Neural cell (in vitro differentiated cells): ENCODE results near the gene DNAH10. TPM values are rescaled to one million over a fixed set of nuclear protein-coding genes. Genes with fewer than 3 reads are reported as not detected.

Experiments used
- H2AFZ ChIP-seq: fragments of 200-600, 300-800 bp; sonication (generic), shearing (Covaris generic); 2 replicates; pipeline ENCODE4 v1.6.0; 2014; ENCODE audit warnings: low read depth, mild to moderate bottlenecking, antibody characterized with exemption, low read length, moderate library complexity
- H3F3A ChIP-seq: fragments of 200-600 bp; shearing (Covaris generic); 2 replicates; pipeline ENCODE4 v1.6.1; 2016; ENCODE audit warnings: mild to moderate bottlenecking, moderate library complexity, mixed read lengths, antibody characterized with exemption, low read length; ENCODE audit not compliant: insufficient read depth, poor library complexity, severe bottlenecking
- H3K27ac ChIP-seq: fragments of 200-600, 300-800 bp; sonication (generic), shearing (Covaris generic); 2 replicates; pipeline ENCODE4 v1.5.1; 2014; ENCODE audit warnings: mild to moderate bottlenecking, low read length, moderate library complexity
- H3K27me3 ChIP-seq: fragments of 300-800, 200-600 bp; sonication (generic), shearing (Covaris generic); 2 replicates; pipeline ENCODE4 v1.6.0; 2014; ENCODE audit warnings: mild to moderate bottlenecking, low read depth, low read length, moderate library complexity; ENCODE audit not compliant: insufficient read depth
- H3K36me3 ChIP-seq: fragments of 300-800, 200-600 bp; sonication (generic), shearing (Covaris generic); 2 replicates; pipeline ENCODE4 v1.5.1; 2014; ENCODE audit warnings: mild to moderate bottlenecking, antibody characterized with exemption, low read length, moderate library complexity; ENCODE audit not compliant: insufficient read depth
- H3K4me2 ChIP-seq: fragments of 300-800, 200-600 bp; sonication (generic), shearing (Covaris generic); 2 replicates; pipeline ENCODE4 v1.6.0; 2014; ENCODE audit warnings: mild to moderate bottlenecking, low read length
- H3K4me3 ChIP-seq: fragments of 300-800, 200-600 bp; sonication (generic), shearing (Covaris generic); 2 replicates; pipeline ENCODE4 v1.5.1; 2014; ENCODE audit warnings: mild to moderate bottlenecking, low read length, moderate library complexity
- H3K79me2 ChIP-seq: fragments of 200-600 bp; shearing (Covaris generic); replicated peaks from 2 replicates; pipeline ENCODE4 v1.6.0; 2014; ENCODE audit warnings: mild to moderate bottlenecking, low read length, moderate library complexity; ENCODE audit not compliant: insufficient read depth
- H3K9ac ChIP-seq: fragments of 300-800, 200-600 bp; sonication (generic), shearing (Covaris generic); 2 replicates; pipeline ENCODE4 v1.6.1; 2016; ENCODE audit warnings: mild to moderate bottlenecking, low read length, mixed read lengths
- H3K9me2 ChIP-seq: fragments of 200-600 bp; shearing (Covaris generic); 2 replicates; pipeline ENCODE4 v1.6.1; 2016; ENCODE audit warnings: mild to moderate bottlenecking, low read length, mixed read lengths; ENCODE audit not compliant: insufficient read depth
- H3K9me3 ChIP-seq: fragments of 200-600, 300-800 bp; sonication (generic), shearing (Covaris generic); 2 replicates; pipeline ENCODE4 v1.6.1; 2016; ENCODE audit warnings: mild to moderate bottlenecking, mixed run types, low read length, moderate library complexity, mixed read lengths
- H4K20me1 ChIP-seq: fragments of 200-600 bp; shearing (Covaris generic); 2 replicates; pipeline ENCODE4 v1.6.1; 2016; ENCODE audit warnings: mild to moderate bottlenecking, mixed run types; ENCODE audit not compliant: insufficient read depth
- CTCF ChIP-seq: fragments of 450-650 bp; IDR thresholded peaks from 2 replicates; pipeline ENCODE4 v1.5.1; 2014; ENCODE audit warnings: antibody characterized with exemption, mild to moderate bottlenecking, moderate library complexity; ENCODE audit not compliant: poor library complexity, severe bottlenecking
- EP300 ChIP-seq: fragments of 450-650 bp; conservative IDR thresholded peaks from 2 replicates; pipeline ENCODE4 v1.6.1; 2014; ENCODE audit warnings: antibody characterized with exemption, mild to moderate bottlenecking, moderate library complexity; ENCODE audit not compliant: poor library complexity, severe bottlenecking
- EZH2 ChIP-seq: fragments of 200-600, 300-800 bp; shearing (Covaris generic), sonication (generic); IDR thresholded peaks from 2 replicates; pipeline ENCODE4 v1.6.1; 2014; ENCODE audit warnings: antibody characterized with exemption, low read length, borderline replicate concordance, mild to moderate bottlenecking; ENCODE audit not compliant: insufficient read depth, poor library complexity, severe bottlenecking
- MXI1 ChIP-seq: fragments of 450-650 bp; conservative IDR thresholded peaks from 2 replicates; pipeline ENCODE4 v1.6.1; 2014; ENCODE audit warnings: antibody characterized with exemption, mild to moderate bottlenecking; ENCODE audit not compliant: poor library complexity, severe bottlenecking
- POLR2AphosphoS5 ChIP-seq: IDR thresholded peaks from 2 replicates; pipeline ENCODE4 v1.6.1; 2012
- RAD21 ChIP-seq: fragments of 450-650 bp; conservative IDR thresholded peaks from 2 replicates; pipeline ENCODE4 v1.6.1; 2014; ENCODE audit warnings: antibody characterized with exemption, mild to moderate bottlenecking, moderate library complexity
- REST ChIP-seq: IDR thresholded peaks from 2 replicates; pipeline ENCODE4 v1.6.1; 2012; ENCODE audit warnings: borderline replicate concordance
- SMC3 ChIP-seq: fragments of 450-650 bp; conservative IDR thresholded peaks from 2 replicates; pipeline ENCODE4 v1.6.1; 2014; ENCODE audit warnings: antibody characterized with exemption, mild to moderate bottlenecking, moderate library complexity; ENCODE audit not compliant: poor library complexity
- TAF1 ChIP-seq: IDR thresholded peaks from 2 replicates; pipeline ENCODE4 v1.6.1; 2012; ENCODE audit warnings: low read depth
- polyA plus RNA-seq: library from polyadenylated mRNA; depleted of rRNA; stranded (reverse); fragments of >200 nt; gene quantifications from 2 replicates; pipeline ENCODE4 v1.2.3, GENCODE V29; 2014

DNAH10 gene
- polyA plus RNA-seq, 1 donor from 2014 or later: 1.9 TPM

GRCh38 chr12:123936471-123936870, 174.4 kb downstream of the DNAH10 start:
- H3K4me2 ChIP-seq: no peak overlapping the region
- no peak overlapping the region for H3K4me3 ChIP-seq
- no peak overlapping the region for H2AFZ ChIP-seq
- no peaks in the 10 kb centered on the region for H3K9me3 ChIP-seq
- no peak for TF ChIP-seq REST
- no peak for TF ChIP-seq EP300
- no peak for TF ChIP-seq CTCF
- TF ChIP-seq MXI1: no peak
- no peak for TF ChIP-seq RAD21
- no peak for TF ChIP-seq POLR2AphosphoS5
- no peak for TF ChIP-seq SMC3
- TF ChIP-seq TAF1: no peak
- TF ChIP-seq EZH2: no peak
- H4K20me1 ChIP-seq: no peaks in the 10 kb centered on the region
- no peaks in the 10 kb centered on the region for H3K36me3 ChIP-seq
- no peak overlapping the region for H3K9ac ChIP-seq
- no peaks in the 10 kb centered on the region for H3K9me2 ChIP-seq
- no peaks in the 10 kb centered on the region for H3K27me3 ChIP-seq
- H3F3A ChIP-seq: no peaks in the 10 kb centered on the region
- no peaks in the 10 kb centered on the region for H3K79me2 ChIP-seq
- no peak overlapping the region for H3K27ac ChIP-seq

GRCh38 chr12:123936956-123937706, 175.0 kb downstream of the DNAH10 start:
- no peaks in the 10 kb centered on the region for H3K9me2 ChIP-seq
- no peak overlapping the region for H3K4me2 ChIP-seq
- H2AFZ ChIP-seq: no peak overlapping the region
- no peaks in the 10 kb centered on the region for H4K20me1 ChIP-seq
- H3K27ac ChIP-seq: no peak overlapping the region
- H3K9me3 ChIP-seq: no peaks in the 10 kb centered on the region
- H3K27me3 ChIP-seq: no peaks in the 10 kb centered on the region
- TF ChIP-seq POLR2AphosphoS5 (no peak), RAD21 (no peak), SMC3 (no peak), TAF1 (no peak), EP300 (no peak), REST (no peak), MXI1 (no peak), EZH2 (no peak), CTCF (no peak)
- H3K79me2 ChIP-seq: no peaks in the 10 kb centered on the region
- H3F3A ChIP-seq: no peaks in the 10 kb centered on the region
- H3K4me3 ChIP-seq: no peak overlapping the region
- no peak overlapping the region for H3K9ac ChIP-seq
- no peaks in the 10 kb centered on the region for H3K36me3 ChIP-seq
